Brain microvascular endothelial cell (primary cell): ENCODE measurements around the gene TMEM132E.

ENCODE experiments used
- DNase-seq: peaks from one replicate; pipeline ENCODE4 v3.0.0-alpha.2; 2020
- H3K27ac ChIP-seq: fragments of 250-450 bp; sonication (Bioruptor Pico); 2 replicates; pipeline ENCODE4 v1.5.1; 2020; ENCODE audit warnings: mild to moderate bottlenecking, moderate library complexity
- H3K27me3 ChIP-seq: fragments of 250-450 bp; sonication (Bioruptor Pico); replicated peaks from 2 replicates; pipeline ENCODE4 v1.5.1; 2020; ENCODE audit warnings: mild to moderate bottlenecking
- H3K36me3 ChIP-seq: fragments of 250-450 bp; sonication (Bioruptor Pico); replicated peaks from 2 replicates; pipeline ENCODE4 v1.5.1; 2020; ENCODE audit warnings: mild to moderate bottlenecking
- H3K4me3 ChIP-seq: 2 replicates; pipeline ENCODE4 v1.5.1; 2011; ENCODE audit warnings: low read depth, mild to moderate bottlenecking, control low read depth, low read length, moderate library complexity
- CTCF ChIP-seq: IDR thresholded peaks from 2 replicates; pipeline ENCODE4 v1.5.1; 2011; ENCODE audit warnings: low read depth, mild to moderate bottlenecking, moderate library complexity, low read length, control low read depth, inconsistent platforms; ENCODE audit errors: missing control alignments
- in situ Hi-C: cut with HindIII; loops from 2 replicates; pipeline ENCODE4 v1.10.0; 2017; ENCODE audit warnings: low sequenced_read_pairs, low pct_ligation_motif_present

Gene TMEM132E

GRCh38 chr17:34638526-34639260 is 59.3 kb downstream of the TMEM132E start:
- TF ChIP-seq CTCF = no peak
- H3K27ac ChIP-seq = no peak overlapping the region
- no peak overlapping the region for H3K4me3 ChIP-seq
- no peak for DNase-seq
- peaks cover 8% of the 10 kb centered on the region for H3K27me3 ChIP-seq
- in situ Hi-C loops = no loop called here
- H3K36me3 ChIP-seq = no peaks in the 10 kb centered on the region

- no peak for DNase-seq
- in situ Hi-C loops = no loop called here
- Histone ChIP-seq H3K27me3 (peaks cover 8% of the 10 kb centered on the region), H3K36me3 (no peaks in the 10 kb centered on the region), H3K4me3 (no peak overlapping the region), H3K27ac (no peak overlapping the region)
- TF ChIP-seq CTCF = no peak
Observed at GRCh38 chr17:34639706-34640425, 60.5 kb downstream of the TMEM132E start.

- Histone ChIP-seq H3K27ac (no peak overlapping the region), H3K4me3 (no peak overlapping the region), H3K36me3 (no peaks in the 10 kb centered on the region), H3K27me3 (peaks cover 8% of the 10 kb centered on the region)
- DNase-seq = no peak
- in situ Hi-C loops = no loop called here
- TF ChIP-seq CTCF = no peak
Observed at GRCh38 chr17:34641368-34641767, 62.0 kb downstream of the TMEM132E start.

GRCh38 chr17:34644941-34645550 is 65.7 kb downstream of the TMEM132E start:
- no peak for DNase-seq
- in situ Hi-C loops = no loop called here
- H3K4me3 ChIP-seq = no peak overlapping the region
- no peaks in the 10 kb centered on the region for H3K27me3 ChIP-seq
- no peak overlapping the region for H3K27ac ChIP-seq
- H3K36me3 ChIP-seq = no peaks in the 10 kb centered on the region
- no peak for TF ChIP-seq CTCF

GRCh38 chr17:34645594-34645993 is 66.2 kb downstream of the TMEM132E start:
- in situ Hi-C loops = no loop called here
- no peak for TF ChIP-seq CTCF
- Histone ChIP-seq H3K27me3 (no peaks in the 10 kb centered on the region), H3K36me3 (no peaks in the 10 kb centered on the region), H3K27ac (no peak overlapping the region), H3K4me3 (no peak overlapping the region)
- DNase-seq = no peak
